Measurements from ENCODE around the gene RPTOR. TPM values are rescaled to one million over a fixed set of nuclear protein-coding genes. Genes with fewer than 3 reads are reported as not detected.
A peak's percentile ranks its signal among the peaks of the same experiment; 100 is the strongest.

Gene RPTOR
- total and polyA plus RNA-seq, 12 donors, result 7.9 to 30.3 (median 25.6) TPM

GRCh38 chr17:80916246-80916645 lies 371.6 kb downstream of the RPTOR start:
- ATAC-seq (no peak), DNase-seq (no peak)
- Histone ChIP-seq H3K4me1 (peaks cover 0 to 27% (median 4%) of the 10 kb centered on the region in 9 donors), H3K27me3 (no peaks in the 10 kb centered on the region), H3K4me3 (no peak overlapping the region), H3K36me3 (peaks cover 0 to 69% (median 7%) of the 10 kb centered on the region in 9 donors), H3K27ac (no peak overlapping the region), H3K9me3 (no peaks in the 10 kb centered on the region)
- intact Hi-C loops (cut with DNase I), result no loop called here
- WGBS, 2 donors, result 87 to 96% methylated on average over 8 of the region's 8 CpGs
- TF ChIP-seq CTCF (IDR thresholded peaks at IDR 0.05), result no peak

- DNase-seq (no peak), ATAC-seq (no peak)
- Histone ChIP-seq H3K4me1 (peaks cover 0 to 27% (median 4%) of the 10 kb centered on the region in 9 donors), H3K4me3 (no peak overlapping the region), H3K27ac (no peak overlapping the region), H3K9me3 (no peaks in the 10 kb centered on the region), H3K27me3 (no peaks in the 10 kb centered on the region), H3K36me3 (peaks cover 0 to 60% (median 7%) of the 10 kb centered on the region in 9 donors)
- no peak for TF ChIP-seq CTCF (IDR thresholded peaks at IDR 0.05)
- intact Hi-C loops (cut with DNase I), result no loop called here
- 90 to 94% methylated on average over 31 to 32 of the region's 33 CpGs for WGBS, 2 donors
Observed at GRCh38 chr17:80917716-80918560, 373.3 kb downstream of the RPTOR start.

GRCh38 chr17:80918731-80919130 lies 374.1 kb downstream of the RPTOR start:
- peak overlapping the region in 1 of 10 donors; percentile 61 for H3K27ac ChIP-seq
- peaks cover 0 to 64% (median 7%) of the 10 kb centered on the region in 9 donors for H3K36me3 ChIP-seq
- 81 to 83% methylated on average over 15 of the region's 15 CpGs for WGBS, 2 donors
- H3K4me3 ChIP-seq, result no peak overlapping the region
- no peaks in the 10 kb centered on the region for H3K27me3 ChIP-seq
- no peak for ATAC-seq
- intact Hi-C loops (cut with DNase I), result no loop called here
- TF ChIP-seq CTCF (IDR thresholded peaks at IDR 0.05), result no peak
- no peak for DNase-seq
- H3K9me3 ChIP-seq, result no peaks in the 10 kb centered on the region
- peaks cover 0 to 27% (median 4%) of the 10 kb centered on the region in 9 donors for H3K4me1 ChIP-seq

GRCh38 chr17:80919331-80920311 lies 375.0 kb downstream of the RPTOR start:
- H3K27ac ChIP-seq, result peak overlapping the region in 5 of 10 donors; percentile 2 to 61 (median 22)
- 70 to 72% methylated on average over 33 of the region's 33 CpGs for WGBS, 2 donors
- H3K4me3 ChIP-seq, result no peak overlapping the region
- TF ChIP-seq CTCF (IDR thresholded peaks at IDR 0.05), result no peak
- DNase-seq (no peak), ATAC-seq (peak in 7 of 8 donors; percentile 45 to 69 (median 56))
- intact Hi-C loops (cut with DNase I), result no loop called here
- peaks cover 0 to 65% (median 11%) of the 10 kb centered on the region in 9 donors for H3K36me3 ChIP-seq
- no peaks in the 10 kb centered on the region for H3K9me3 ChIP-seq
- no peaks in the 10 kb centered on the region for H3K27me3 ChIP-seq
- peaks cover 0 to 27% (median 4%) of the 10 kb centered on the region in 9 donors for H3K4me1 ChIP-seq
